ENCODE data around the gene GNAO1. TPM values are rescaled to one million over a fixed set of nuclear protein-coding genes. Genes with fewer than 3 reads are reported as not detected.

The GNAO1 gene
- total RNA-seq, 4 donors from 2014 or later: 2.7 to 12.9 (median 6.1) TPM

DNA sequence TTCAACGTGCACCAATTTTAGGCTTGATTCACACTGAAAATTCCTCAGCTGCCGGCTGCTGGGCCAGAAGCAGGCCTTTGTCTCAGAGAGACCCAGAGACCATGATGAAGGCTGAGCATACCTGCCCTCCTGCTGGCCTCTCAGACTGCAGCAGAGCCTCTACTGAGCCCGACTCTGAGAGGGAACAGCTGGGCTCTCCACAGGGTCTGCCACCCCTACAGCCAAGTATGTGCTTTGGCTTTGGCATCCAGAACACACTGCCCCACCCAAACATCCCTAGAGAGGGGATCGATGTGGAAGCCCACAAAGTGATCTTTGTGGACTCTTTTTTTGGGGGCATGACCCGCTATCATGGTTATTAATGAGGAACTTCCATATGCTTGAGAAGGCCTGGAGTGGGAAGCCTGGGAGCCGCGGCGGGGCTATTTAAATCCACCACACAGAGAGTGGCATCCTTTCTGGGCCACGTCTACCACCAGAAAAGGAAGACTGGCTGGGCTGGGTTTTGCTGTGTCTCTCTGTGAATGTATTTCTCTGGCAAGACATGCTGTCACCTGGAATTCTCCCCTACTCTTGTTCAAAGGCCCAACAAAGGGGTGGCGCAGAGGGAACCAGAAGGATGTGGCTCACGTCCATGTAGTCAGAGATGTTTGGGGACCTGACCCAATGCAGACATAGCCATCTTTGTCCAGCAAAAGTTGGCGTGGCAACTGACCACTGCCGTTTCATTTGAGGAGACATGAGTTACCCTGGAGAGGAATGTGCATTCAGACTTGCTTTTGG, 69.3 kb downstream of the GNAO1 start:
- DNase-seq (ENCODE audit: low spot score in 2 of 2): no peak

DNA sequence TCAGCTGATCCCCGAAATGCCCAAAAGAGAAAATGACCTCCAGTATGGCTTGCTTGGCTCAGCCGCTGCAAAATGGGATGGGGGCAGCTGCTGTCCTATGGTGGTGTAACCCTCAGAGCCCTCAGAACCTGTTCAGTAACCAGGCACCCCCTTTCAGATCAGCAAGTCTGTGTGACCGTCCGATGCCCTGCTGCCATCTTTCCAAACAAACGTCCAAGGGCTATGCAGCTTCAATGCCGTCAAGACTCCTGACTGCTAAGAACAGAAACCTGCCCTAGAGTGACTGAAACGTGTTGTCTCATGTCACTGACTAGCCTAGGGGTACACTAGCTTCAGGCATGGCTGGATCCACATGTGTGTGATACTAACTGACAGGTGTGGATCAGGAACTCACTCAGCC, 70.4 kb downstream of the GNAO1 start:
- DNase-seq (ENCODE audit: low spot score in 2 of 2): no peak
- peaks cover 0 to 21% (median 0%) of the 10 kb centered on the region in 4 donors for H3K4me1 ChIP-seq
- TF ChIP-seq POLR2A (IDR thresholded peaks at IDR 0.05): no peak
- TF ChIP-seq, protein P1, sequence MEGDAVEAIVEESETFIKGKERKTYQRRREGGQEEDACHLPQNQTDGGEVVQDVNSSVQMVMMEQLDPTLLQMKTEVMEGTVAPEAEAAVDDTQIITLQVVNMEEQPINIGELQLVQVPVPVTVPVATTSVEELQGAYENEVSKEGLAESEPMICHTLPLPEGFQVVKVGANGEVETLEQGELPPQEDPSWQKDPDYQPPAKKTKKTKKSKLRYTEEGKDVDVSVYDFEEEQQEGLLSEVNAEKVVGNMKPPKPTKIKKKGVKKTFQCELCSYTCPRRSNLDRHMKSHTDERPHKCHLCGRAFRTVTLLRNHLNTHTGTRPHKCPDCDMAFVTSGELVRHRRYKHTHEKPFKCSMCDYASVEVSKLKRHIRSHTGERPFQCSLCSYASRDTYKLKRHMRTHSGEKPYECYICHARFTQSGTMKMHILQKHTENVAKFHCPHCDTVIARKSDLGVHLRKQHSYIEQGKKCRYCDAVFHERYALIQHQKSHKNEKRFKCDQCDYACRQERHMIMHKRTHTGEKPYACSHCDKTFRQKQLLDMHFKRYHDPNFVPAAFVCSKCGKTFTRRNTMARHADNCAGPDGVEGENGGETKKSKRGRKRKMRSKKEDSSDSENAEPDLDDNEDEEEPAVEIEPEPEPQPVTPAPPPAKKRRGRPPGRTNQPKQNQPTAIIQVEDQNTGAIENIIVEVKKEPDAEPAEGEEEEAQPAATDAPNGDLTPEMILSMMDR (IDR thresholded peaks at IDR 0.05): no peak
- TF ChIP-seq EP300 (IDR thresholded peaks at IDR 0.05): no peak

More for the DNA sequence above, 69.3 kb downstream of the GNAO1 start:
- H3K9me3 ChIP-seq: no peaks in the 10 kb centered on the region
- H3K27me3 ChIP-seq: no peaks in the 10 kb centered on the region
- WGBS, 2 donors: 80 to 84% methylated on average over 12 to 13 of the region's 13 CpGs
- H3K27ac ChIP-seq: peak overlapping the region in 1 of 4 donors; percentile 46
- no peak for TF ChIP-seq POLR2A (IDR thresholded peaks at IDR 0.05)
- TF ChIP-seq EP300 (IDR thresholded peaks at IDR 0.05): no peak
- TF ChIP-seq, protein P1 (IDR thresholded peaks at IDR 0.05): no peak
- no peak overlapping the region for H3K4me3 ChIP-seq
- no peaks in the 10 kb centered on the region for H3K36me3 ChIP-seq
- peaks cover 0 to 21% (median 0%) of the 10 kb centered on the region in 4 donors for H3K4me1 ChIP-seq

DNA sequence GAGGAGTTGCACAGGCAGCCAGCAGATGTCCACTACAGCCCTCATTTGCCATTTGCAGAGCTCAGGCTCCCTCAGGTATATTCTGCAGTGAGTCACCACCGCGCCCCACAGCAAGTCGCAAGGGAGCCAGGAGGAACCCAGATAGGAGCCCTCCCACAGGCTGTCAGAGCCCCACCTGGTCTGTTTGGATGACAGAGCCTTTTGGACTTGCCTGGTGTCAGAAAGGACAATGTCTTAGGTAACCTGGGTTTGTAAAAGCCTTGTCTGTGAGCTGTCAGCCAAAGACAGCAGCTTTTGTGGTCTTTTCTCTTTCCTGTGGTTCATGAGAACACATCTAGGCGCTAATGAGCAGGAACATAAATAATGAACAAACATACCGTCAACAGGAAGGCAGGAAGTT, 70.9 kb downstream of the GNAO1 start:
- Histone ChIP-seq H3K4me3 (no peak overlapping the region), H3K36me3 (no peaks in the 10 kb centered on the region), H3K27ac (peak overlapping the region in 1 of 4 donors; percentile 46), H3K4me1 (peaks cover 0 to 20% (median 0%) of the 10 kb centered on the region in 4 donors), H3K9me3 (no peaks in the 10 kb centered on the region), H3K27me3 (no peaks in the 10 kb centered on the region)
- 41 to 49% methylated on average over 5 of the region's 5 CpGs for WGBS, 2 donors
- no peak for TF ChIP-seq EP300 (IDR thresholded peaks at IDR 0.05)
- TF ChIP-seq, protein P1 (IDR thresholded peaks at IDR 0.05): no peak
- no peak for TF ChIP-seq POLR2A (IDR thresholded peaks at IDR 0.05)
- DNase-seq (ENCODE audit: low spot score in 2 of 2): no peak

More for the DNA sequence above, 70.4 kb downstream of the GNAO1 start:
- Histone ChIP-seq H3K9me3 (no peaks in the 10 kb centered on the region), H3K27ac (peak overlapping the region in 1 of 4 donors; percentile 46), H3K4me3 (no peak overlapping the region), H3K36me3 (no peaks in the 10 kb centered on the region), H3K27me3 (no peaks in the 10 kb centered on the region)
- 84% methylated on average over 7 of the region's 7 CpGs for WGBS, 2 donors

DNA sequence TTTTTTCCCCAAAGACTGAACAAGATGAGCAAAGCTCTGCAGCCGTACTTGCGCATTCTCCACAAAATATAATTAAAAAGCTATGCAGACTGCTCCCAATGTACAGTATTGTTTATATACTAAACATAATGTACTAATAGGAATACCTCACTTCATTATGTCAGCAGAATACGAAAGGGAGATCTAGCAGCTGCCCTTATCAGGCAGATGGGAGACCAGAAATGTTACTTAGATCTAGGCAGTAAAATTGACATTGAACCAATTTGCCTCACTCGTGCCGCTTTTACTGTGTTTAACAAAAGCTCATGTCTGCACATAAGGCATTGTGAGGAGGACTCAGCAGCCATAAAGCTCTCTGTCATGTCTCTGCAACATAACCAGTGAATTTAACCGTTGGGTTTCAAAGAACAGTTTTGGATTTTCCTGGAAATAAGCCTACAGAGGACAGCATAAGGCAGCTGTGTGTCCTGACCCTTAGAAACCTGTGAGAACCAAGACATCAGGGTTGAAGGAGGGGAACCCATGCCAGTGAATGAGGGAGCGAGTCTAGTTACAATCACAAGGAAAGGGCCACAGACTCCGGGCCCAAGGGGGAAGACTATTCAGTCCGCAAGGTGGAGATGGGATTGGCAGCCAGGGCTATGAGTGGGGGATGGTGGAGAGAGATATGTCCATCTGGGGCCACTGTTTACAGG, 71.4 kb downstream of the GNAO1 start:
- DNase-seq (ENCODE audit: low spot score in 2 of 2): no peak
- 69 to 70% methylated on average over 9 of the region's 9 CpGs for WGBS, 2 donors
- H3K27ac ChIP-seq: peak overlapping the region in 1 of 4 donors; percentile 41

More for the DNA sequence above, 71.4 kb downstream of the GNAO1 start:
- H3K4me1 ChIP-seq: peaks cover 0 to 14% (median 0%) of the 10 kb centered on the region in 4 donors
- TF ChIP-seq, protein P1 (IDR thresholded peaks at IDR 0.05): no peak
- TF ChIP-seq POLR2A (IDR thresholded peaks at IDR 0.05): no peak
- no peak for TF ChIP-seq EP300 (IDR thresholded peaks at IDR 0.05)
- H3K9me3 ChIP-seq: no peaks in the 10 kb centered on the region
- H3K4me3 ChIP-seq: no peak overlapping the region
- no peaks in the 10 kb centered on the region for H3K36me3 ChIP-seq
- H3K27me3 ChIP-seq: no peaks in the 10 kb centered on the region
